HG03342 (cell line): ENCODE measurements around the gene KCNIP1.

Source experiments
- ATAC-seq: cut with Tn5 transposase; IDR thresholded peaks from one replicate; pipeline ENCODE4 v1.9.1; 2021; ENCODE audit warnings: mild to moderate bottlenecking, moderate library complexity; ENCODE audit not compliant: unreplicated experiment

Gene KCNIP1

GRCh38 chr5:170626507-170627150, 122.8 kb downstream of the KCNIP1 start:
- no peak for ATAC-seq

- no peak for ATAC-seq
These were observed 123.5 kb downstream of the KCNIP1 start for GRCh38 chr5:170627271-170627670.

DNA sequence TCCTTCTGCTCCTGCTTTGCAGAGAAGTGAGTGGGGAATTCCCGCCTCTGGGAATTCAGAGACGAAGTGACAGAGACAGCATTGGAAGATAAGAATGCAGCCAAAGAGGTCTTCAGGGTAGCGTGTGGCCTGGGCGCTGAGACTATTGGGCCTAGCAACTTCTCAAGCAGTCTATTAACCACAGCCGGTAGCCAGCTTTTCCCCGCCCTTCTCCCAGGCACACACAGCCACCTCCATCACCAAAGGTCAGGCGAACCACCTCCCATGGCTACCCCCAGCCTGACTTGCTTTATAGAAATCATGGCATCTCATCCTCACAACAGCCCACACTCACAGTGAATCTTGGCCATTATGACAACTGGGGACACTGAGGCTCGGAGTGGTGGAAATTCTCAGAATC, 124.2 kb downstream of the KCNIP1 start:
- no peak for ATAC-seq

- ATAC-seq = no peak
These were observed 125.1 kb downstream of the KCNIP1 start for GRCh38 chr5:170628691-170629565.

- no peak for ATAC-seq
These were observed 125.9 kb downstream of the KCNIP1 start for GRCh38 chr5:170629566-170630175.

DNA sequence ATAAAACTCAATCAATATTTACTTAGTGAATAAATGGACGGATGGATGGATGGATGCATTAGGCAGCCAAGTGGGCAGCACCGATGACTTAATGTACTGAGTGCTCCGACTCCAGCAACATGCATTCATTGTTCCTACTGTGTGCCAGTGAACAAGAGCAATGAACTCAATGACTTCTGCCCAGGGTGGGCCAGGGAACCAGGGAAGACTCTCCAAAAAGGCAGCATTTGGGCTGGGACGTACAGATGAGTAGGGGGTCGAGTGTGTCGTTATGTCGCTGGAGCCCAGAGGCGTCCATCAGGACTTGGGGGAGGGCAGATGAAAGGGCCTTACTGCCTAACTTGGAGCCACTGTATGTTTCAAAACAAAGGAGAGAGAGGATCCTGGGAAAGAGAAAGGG, 126.4 kb downstream of the KCNIP1 start:
- no peak for ATAC-seq

GRCh38 chr5:170630711-170631141, 126.9 kb downstream of the KCNIP1 start:
- no peak for ATAC-seq

DNA sequence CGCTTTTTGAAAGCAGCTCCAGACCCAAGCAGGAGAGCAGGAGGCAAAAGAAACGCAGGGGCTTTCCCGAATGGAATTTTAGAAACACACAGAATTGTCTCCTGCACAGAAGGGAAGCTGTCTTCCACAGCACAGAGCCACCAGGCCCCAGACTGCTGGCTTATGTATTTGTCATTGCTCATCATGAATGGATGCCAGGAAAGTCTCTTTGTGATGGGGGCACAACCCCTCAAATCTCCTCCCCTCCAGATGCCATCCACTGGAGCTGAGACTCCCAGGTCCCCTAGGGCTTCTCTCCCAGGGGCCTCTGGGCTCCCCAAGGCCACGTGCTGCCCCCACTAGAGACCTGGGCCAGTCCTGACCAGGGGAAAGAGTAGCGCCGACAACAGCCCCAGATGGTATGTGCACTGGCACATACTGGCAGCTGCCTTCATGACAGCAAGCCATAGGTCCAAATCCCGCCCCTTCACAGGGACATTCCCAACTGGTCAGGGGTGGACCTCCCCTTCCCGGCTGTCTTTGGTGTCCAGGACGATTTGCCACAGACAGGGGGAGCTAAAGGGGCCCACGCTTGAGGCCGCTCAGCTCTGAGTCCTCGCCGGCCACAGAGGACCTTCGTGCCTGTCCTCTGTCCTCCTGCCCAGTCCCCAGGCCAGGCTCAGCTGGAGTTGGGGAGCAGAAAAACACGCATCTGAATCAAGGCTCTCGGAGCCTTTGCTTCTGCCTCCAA, 127.8 kb downstream of the KCNIP1 start:
- no peak for ATAC-seq

DNA sequence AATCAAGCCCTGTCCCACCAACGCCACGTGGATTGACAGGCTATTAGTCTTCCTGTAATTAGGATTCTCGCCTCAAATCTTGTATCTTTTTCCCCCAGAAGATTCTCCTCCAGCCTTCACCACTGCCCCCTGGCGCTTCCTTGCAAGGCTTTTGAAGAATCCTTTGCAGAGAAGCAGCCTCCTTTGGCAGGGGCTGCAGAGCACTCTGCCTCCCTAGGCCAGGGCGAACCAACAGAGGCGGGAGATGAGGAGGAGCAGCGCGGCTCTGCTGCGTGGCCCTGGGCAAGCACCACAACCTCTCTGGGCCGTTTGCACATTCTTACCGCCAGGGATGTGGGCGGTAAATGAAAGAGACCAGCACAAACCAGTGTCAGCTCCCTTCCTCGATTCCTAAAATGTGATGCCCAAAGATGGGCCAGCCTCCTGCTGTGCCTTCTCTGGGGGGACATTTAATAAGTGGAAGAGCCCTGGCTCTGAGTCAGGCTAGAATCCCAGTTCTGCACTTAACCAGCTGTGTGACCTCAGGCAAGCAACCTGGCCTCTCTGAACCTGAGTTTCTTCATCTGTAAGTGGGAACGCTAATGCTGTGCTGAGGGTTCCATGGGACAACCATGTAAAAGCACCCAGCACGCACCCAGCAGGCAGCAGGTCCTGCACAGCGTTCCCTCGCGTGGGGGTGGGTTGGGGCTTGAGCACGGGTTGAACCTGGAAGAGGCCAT, 128.6 kb downstream of the KCNIP1 start:
- no peak for ATAC-seq

DNA sequence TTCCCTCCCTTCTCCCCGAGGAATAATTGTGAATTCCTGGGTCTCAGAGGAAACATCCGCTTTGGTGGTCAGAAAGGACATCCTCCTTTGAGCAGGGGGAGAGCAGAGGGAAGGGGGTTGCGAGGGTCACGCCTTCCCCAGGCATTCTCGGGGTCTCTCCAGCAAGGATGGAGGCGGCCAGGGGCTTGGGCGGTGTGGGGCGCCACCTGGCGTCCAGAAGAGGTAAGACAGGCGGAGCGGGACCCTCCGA, 129.1 kb downstream of the KCNIP1 start:
- peak; percentile 54 for ATAC-seq

GRCh38 chr5:170633235-170634081, 129.6 kb downstream of the KCNIP1 start:
- no peak for ATAC-seq

DNA sequence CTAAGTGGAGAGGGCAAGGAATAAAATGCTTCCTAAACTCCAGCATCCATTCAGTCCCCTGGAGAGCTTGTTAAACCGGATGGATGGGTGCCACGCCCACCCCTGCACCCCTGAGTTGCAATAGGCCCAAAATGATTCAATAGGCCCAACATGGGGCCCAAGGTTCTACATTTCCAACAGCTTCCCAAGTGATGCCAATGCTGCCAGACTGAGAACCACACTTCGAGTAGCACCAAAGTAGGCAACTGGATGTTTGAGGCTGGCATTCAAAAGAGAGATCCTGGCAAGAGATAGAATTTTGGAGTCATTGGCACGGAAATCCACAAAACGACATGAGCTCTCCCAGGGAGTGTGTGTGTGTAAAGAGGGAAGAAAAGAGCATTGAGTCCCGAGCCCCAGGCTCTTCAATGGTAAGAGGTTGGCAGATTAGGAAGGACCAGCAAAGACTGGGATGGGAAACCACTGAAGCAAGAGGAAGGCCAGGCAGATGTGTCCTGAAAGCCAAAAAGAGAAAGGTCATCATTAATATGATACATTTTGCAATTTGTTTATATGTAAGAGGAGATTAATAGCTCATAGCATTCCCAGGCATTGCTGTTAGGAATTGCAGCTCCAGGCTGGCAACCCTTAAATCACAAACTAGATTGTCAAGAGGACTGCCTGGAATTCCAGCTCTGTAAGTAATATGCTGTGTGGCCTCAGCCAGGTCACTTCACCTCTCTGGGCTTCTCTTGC, 130.6 kb downstream of the KCNIP1 start:
- no peak for ATAC-seq

GRCh38 chr5:170635706-170636105, 131.9 kb downstream of the KCNIP1 start:
- no peak for ATAC-seq

DNA sequence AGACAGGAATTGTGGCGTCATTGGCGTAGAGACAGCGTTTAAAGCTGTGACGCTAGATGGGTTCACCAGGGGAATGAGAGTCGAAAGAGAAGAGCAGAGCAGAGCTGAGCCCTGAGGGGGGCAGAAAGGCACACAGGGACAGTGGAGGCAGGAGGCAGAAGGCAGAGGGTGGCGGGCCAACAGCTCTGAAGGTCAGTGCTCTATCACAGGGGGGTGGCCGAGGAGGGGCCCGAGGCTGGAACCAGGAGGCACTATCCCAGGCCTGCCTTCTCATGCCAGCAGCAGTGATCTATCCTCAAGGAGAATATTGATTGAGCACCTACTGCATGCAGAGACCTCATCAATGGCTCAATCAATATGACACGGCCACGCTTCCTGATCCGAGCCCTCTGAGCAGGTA, 132.4 kb downstream of the KCNIP1 start:
- no peak for ATAC-seq

GRCh38 chr5:170636801-170637477, 133.1 kb downstream of the KCNIP1 start:
- no peak for ATAC-seq

- ATAC-seq = no peak
These were observed 134.2 kb downstream of the KCNIP1 start for GRCh38 chr5:170638051-170638450.

GRCh38 chr5:170638454-170639220, 134.8 kb downstream of the KCNIP1 start:
- ATAC-seq = peak; percentile 74
